ENCODE results near the gene NFE2L1.

GRCh38 chr17:48053758-48054237, 5.6 kb downstream of the NFE2L1 start:
- no peak for TF ChIP-seq CTCF (IDR thresholded peaks at IDR 0.05; ENCODE audit: poor library complexity)
- TF ChIP-seq EZH2 (IDR thresholded peaks at IDR 0.05; ENCODE audit: borderline replicate concordance) = no peak
- TF ChIP-seq EZH2phosphoT487 (IDR thresholded peaks at IDR 0.05; ENCODE audit: low read depth, severe bottlenecking, unreplicated experiment) = no peak

Measured in hepatocyte (in vitro differentiated cells).